Measurements from ENCODE around the gene WDR83.
A peak's percentile ranks its signal among the peaks of the same experiment; 100 is the strongest.
"Not testable (repeated sequence)": the region's sequence is repeated elsewhere in the genome, so short reads cannot be mapped to it uniquely, and the experiment has no call there.

Gene WDR83

DNA sequence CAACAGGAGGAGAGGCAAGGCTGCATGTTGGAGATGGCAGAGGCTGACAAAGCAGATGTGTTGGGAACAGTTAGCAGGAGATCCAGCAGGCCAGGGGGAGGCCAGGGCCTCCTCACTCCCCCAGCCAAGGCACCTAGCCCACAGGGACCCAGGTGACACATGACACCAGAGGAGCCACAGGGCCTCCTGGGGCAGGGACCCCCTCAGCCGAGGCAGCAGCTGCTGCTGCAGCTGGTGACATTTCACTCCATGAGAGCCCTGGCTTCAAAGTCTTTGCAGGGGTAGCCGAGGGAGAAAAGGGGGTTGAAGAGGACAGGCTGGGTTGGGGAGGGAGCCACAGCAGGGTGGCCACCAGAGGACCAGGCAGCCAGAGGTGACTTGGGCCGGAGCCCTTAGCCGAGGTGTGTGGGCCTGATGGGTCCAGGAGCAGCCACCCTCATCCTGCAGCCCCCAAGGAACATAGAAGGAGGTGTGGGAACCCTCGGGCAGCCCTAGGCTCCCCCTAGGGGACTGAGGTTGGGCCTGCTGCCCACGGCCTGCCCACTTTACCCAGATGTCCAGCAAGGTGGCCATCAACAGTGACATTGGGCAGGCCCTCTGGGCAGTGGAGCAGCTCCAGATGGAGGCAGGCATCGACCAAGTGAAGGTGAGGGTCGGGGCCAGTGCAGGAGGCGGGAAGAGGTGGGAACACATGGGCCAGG is 21.0 kb downstream of the WDR83 start, which contains the start of gene GNG14:
Gene GNG14 (plus strand): TSS at position 503 of the 701 bp plus-strand sequence. CDS start 51 bp downstream, at position 554.
- no peak for DNase-seq

GRCh38 chr19:12689012-12689411 is 22.4 kb downstream of the WDR83 start:
- DNase-seq = no peak

GRCh38 chr19:12689581-12690216 is 23.1 kb downstream of the WDR83 start:
- no peak for DNase-seq

DNA sequence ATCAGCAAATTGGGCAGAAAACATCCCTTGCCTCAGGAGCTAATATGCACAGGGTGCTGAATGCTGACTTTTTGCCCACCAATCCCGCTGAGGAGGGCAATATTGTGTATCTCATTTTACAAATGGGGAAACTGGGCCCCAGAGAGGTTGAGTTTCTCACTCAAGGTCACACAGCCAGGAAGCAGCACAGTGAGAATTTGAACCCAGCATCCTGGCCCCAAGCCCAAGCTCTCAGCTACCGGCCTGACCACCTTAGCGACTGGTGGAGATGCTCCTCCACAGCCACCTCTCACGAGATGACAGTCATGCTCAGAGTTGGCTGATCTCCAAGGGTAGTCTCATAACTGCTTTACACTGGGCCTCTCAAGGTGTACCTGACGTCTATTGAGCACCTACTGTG is 26.4 kb downstream of the WDR83 start:
- DNase-seq = no peak

- DNase-seq = no peak
Measured at GRCh38 chr19:12694641-12695040, 28.0 kb downstream of the WDR83 start.

DNA sequence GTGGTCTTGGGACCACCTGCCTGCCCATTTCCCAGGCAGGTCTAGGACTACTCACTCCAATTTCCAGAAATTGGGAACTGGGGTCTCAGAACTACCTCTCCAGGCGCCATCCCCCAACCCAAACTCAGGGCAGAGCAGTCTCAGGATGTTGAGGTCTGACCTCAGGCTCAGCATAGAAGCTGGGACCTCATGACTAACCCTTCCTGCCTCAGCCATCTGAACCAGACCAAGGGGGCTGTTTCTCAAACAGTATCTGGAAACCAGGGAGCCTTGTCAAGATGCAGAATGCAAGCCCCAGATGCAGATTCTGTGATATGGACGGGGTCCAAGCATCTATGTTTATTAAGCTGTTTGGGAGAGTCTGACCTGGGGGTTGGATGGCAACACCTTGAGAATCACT is 28.5 kb downstream of the WDR83 start:
- DNase-seq = no peak

DNA sequence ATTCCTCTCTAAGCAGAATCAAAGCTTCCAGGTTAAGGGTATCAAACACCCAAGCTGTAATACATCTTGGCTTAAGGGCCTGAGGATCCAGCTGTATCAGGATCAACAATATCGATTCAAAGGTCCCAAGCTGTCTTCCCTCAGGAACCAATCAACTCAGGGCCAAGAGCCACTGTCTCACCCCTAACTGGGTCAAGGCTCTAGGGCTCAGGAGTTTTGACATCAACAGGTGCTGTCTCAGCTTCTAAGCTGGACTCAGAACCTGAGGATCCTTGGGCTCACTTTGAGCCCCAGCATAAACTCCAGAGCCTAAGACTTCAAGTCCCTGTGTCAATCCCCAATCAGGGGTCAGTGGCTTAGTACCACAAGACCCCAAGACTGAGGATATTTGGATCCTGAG is 28.9 kb downstream of the WDR83 start:
- no peak for DNase-seq

GRCh38 chr19:12695997-12696365 is 29.4 kb downstream of the WDR83 start:
- no peak for DNase-seq

DNA sequence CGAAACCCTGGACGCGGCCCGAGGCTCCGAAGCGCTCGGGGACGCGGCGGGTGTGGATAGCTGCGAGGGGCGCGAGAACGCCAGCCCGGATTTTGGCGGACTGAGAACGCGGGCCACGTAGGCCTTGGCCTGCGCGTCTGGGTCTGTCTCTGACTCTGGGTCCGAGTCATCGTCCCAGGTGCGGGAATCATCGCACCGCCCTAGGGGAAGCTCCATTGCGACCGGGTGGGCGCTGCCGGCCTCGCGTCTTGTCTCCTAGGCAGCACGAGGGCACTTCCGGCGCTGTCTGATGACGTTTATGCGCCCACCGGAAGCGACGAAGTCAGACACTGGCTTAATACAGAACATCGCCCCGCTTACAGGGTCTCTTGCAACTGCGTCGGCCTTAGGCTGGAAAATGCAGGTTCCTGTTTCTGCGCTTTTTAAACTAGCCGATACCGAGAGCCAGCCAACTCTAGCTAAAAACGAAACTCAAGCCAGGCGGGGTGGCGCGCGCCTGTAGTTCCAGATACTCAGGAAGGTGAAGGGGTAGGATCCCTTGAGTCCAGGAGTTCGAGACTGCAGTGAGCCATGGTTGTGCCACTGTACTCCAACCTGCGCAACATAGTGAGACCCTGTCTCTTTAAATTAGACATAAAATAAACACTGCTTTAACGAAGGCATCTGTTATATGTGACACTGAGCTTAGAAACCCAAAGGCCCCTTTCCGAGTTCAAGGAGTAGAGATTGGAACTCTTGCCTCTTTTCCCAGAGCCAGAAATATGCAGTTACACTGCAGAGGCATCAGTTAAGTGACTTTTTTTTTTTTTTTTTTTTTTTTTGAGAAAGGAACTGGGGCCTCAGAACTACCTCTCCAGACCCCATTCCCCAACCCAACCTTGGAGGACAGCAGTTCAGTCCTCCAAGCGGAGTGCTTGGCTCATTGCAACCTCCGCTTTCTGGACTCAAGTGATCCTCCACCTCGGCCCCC is 30.0 kb downstream of the WDR83 start, which contains the start of gene FBXW9:
Gene FBXW9 (minus strand): TSS at position 266 of the 970 bp plus-strand sequence. CDS start 50 bp downstream, at position 216.
- DNase-seq = peak; percentile 96

GRCh38 chr19:12697425-12697824 is 30.8 kb downstream of the WDR83 start:
- not testable (repeated sequence) for DNase-seq

DNA sequence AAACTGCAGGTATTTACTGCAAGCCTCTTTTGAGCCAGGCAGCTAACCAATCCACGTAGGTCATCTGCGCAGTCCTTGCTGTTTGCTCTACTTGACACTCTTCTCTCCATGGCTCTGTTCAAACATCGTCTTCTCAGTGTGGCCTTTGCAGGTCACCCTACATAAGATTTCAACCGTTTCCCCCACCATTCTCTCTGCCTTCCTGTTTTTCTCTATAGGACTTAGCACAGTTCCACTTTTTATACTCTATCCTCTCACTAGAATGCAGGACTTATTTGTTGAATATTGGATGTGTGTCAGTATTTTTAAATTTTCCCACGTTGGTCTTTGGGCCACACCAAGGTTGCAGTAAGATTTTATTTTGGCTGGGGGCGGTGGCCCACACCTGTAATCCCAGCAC is 31.5 kb downstream of the WDR83 start:
- DNase-seq = no peak

- DNase-seq = no peak
Measured at GRCh38 chr19:12701596-12702282, 35.1 kb downstream of the WDR83 start.

DNA sequence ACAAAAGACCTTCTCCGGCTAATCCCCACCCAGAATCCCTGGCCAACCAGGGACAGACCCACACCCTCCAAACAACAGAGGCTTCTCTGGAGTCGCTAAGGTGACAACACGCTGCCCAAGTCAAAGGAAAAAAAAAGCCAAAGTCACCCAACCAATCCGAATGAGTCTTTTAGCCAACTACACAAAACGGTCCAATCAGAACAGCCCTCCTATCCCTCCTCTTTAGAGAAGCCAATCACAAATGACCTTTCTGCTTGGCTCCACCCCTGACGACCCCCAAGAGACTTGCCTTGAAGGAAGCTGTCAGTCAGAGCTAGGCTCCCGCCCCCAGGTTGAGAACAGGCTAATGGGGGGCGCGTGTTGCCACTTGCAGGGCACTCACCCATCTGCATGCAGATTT is 36.4 kb downstream of the WDR83 start:
- peak; percentile 54 for DNase-seq

DNA sequence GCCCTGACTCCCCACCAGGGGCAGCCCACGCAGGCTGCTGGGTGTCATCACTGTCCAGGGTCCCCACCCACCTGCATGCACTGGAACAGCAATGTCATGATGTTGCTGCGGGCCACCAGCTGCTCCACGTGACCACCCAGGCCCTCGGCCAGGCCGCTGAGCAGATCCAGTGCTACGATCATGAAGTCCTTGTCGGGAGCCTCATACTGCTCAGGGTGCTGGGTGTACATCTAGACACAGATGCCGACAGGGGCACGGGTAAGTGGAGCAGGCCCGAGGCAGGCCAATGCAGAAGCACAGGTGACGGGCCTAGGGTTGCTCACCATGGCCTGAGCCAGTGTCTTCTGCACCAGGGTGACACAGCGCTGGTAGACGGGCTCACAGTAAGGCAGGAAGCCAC is 38.6 kb downstream of the WDR83 start:
- DNase-seq = no peak

- DNase-seq = no peak
Measured at GRCh38 chr19:12705654-12706331, 39.2 kb downstream of the WDR83 start.

- DNase-seq = no peak
Measured at GRCh38 chr19:12706332-12706718, 39.7 kb downstream of the WDR83 start.

DNA sequence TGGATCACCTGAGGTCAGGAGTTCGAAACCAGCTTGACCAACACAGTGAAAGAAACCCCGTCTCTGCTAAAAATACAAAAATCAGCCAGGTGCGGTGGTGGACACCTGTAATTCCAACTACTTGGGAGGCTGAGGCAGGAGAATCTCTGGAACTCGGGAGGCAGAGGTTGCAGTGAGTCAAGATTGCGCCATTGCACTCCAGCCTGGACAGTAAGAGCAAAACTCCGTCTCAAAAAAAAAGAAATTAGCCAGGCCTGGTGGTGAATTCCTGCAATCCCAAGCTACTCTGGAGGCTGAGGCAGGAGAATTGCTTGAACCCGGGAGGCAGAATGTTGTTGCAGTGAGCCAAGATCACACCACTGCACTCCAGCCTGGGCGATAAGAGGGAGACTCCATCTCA is 42.0 kb downstream of the WDR83 start:
- DNase-seq = no peak

- DNase-seq = no peak
Measured at GRCh38 chr19:12711187-12711586, 44.6 kb downstream of the WDR83 start.

GRCh38 chr19:12712077-12712476 is 45.5 kb downstream of the WDR83 start:
- DNase-seq = not testable (repeated sequence)

DNA sequence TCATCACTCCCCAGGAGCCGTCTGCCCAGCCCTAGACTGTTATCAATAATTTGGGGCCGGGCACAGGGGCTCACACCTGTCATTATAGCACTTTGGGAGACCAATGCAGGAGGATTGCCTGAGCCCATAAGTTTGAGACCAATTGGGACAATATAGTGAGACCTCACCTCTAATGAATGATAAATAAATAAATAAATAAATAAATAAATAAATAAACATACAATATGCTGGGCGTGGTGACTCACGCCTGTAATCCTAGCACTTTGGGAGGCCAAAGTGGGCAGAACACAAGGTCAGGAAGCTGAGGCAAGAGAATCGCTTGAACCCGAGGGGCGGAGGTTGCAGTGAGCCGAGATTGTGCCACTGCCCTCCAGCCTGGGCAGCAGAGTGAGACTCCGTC is 46.7 kb downstream of the WDR83 start:
- DNase-seq = not testable (repeated sequence)

GRCh38 chr19:12715102-12715501 is 48.5 kb downstream of the WDR83 start:
- no peak for DNase-seq

GRCh38 chr19:12715929-12716328 is 49.3 kb downstream of the WDR83 start:
- DNase-seq = no peak
